VCaP (cell line): ENCODE data around the gene KCNH8.
A peak's percentile ranks its signal among the peaks of the same experiment; 100 is the strongest.

Experiments
- H3K27ac ChIP-seq: fragments of 450-650 bp; 2 replicates; pipeline ENCODE4 v1.5.1; 2017
- TF ChIP-seq, protein P1 (sequence below): fragments of 450-650 bp; conservative IDR thresholded peaks from 2 replicates; pipeline ENCODE4 v1.5.1; 2017; ENCODE audit warnings: mild to moderate bottlenecking, moderate library complexity

Gene KCNH8

DNA sequence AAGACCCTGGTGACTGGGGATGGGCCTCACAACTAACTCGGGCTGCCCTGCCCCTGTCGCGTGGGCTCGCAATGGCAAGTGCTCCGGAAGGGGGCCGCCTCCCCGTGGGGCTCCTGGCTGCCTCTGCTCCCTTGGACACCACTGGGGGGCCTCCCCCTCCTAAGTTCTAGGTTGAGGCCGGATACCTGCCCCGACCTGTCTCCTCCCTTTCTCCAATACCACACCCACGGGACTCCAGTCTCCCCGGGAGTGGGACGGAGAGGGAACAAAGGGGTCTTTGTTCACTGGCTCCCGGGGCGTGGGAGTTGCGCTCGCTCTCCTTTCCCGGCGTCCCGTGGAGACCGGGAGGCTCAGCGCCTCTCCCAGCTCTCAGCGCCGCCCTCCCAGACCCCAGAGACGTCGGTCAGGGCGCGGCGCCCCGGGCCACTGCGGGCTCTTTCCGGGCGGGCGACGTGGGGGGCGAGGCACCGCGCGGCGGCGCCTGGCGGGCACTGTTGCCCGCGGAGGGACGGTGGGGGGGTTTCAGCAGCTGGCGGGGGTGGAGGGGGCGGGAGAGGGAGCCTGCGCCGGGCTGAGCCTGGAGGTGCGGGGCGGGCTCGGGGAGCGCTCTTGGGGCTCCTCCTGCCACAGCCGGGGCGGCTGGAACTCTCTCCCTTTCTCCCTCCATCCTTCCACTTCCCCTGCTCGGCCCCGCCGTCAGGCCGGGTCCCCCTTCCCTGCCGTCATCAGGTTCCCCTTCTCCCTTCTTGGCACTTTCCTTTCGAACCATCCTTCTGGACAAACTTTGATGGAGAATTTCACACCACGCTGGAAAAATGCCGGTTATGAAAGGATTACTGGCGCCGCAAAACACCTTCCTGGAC is at the start of gene KCNH8:
Gene KCNH8 (plus strand): TSS at position 606 of the 863 bp plus-strand sequence. CDS start 210 bp downstream, at position 816.
- TF ChIP-seq, protein P1, sequence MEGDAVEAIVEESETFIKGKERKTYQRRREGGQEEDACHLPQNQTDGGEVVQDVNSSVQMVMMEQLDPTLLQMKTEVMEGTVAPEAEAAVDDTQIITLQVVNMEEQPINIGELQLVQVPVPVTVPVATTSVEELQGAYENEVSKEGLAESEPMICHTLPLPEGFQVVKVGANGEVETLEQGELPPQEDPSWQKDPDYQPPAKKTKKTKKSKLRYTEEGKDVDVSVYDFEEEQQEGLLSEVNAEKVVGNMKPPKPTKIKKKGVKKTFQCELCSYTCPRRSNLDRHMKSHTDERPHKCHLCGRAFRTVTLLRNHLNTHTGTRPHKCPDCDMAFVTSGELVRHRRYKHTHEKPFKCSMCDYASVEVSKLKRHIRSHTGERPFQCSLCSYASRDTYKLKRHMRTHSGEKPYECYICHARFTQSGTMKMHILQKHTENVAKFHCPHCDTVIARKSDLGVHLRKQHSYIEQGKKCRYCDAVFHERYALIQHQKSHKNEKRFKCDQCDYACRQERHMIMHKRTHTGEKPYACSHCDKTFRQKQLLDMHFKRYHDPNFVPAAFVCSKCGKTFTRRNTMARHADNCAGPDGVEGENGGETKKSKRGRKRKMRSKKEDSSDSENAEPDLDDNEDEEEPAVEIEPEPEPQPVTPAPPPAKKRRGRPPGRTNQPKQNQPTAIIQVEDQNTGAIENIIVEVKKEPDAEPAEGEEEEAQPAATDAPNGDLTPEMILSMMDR = peak; percentile 38
- peak within 1 kb of the TSS; percentile 97 for H3K27ac ChIP-seq

DNA sequence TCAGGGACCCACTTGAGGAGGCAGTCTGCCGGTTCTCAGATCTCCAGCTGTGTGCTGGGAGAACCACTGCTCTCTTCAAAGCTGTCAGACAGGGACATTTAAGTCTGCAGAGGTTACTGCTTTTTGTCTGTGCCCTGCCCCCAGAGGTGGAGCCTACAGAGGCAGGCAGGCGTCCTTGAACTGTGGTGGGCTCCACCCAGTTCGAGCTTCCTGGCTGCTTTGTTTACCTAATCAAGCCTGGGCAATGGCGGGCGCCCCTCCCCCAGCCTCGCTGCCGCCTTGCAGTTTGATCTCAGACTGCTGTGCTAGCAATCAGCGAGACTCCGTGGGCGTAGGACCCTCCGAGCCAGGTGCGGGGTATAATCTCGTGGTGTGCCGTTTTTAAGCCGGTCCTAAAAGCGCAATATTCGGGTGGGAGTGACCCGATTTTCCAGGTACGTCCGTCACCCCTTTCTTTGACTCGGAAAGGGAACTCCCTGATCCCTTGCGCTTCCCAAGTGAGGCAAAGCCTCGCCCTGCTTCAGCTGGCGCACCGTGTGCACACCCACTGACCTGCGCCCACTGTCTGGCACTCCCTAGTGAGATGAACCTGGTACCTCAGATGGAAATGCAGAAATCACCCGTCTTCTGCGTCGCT is 45.5 kb upstream of the KCNH8 start:
- H3K27ac ChIP-seq = peak overlapping the region; percentile 31; the same call in 1 of the 2 replicates

DNA sequence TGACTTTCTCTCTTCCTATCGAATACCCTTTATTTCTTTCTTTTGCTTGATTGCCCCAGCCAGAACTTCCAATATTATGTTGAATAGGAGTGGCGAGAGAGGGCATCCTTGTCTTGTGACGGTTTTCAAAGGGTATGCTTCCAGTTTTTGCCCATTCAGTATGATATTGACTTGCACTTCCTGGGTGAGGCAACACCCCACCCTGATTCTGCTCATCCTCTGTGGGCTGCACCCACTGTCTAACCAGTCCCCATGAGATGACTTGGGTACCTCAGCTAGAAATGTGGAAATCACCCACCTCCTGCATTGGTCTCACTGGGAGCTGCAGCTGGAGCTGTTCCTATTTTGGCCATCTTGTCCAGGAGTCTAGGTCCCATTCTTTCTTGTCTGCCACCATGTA is 44.8 kb upstream of the KCNH8 start:
- no peak overlapping the region for H3K27ac ChIP-seq
- TF ChIP-seq, protein P1 = no peak

DNA sequence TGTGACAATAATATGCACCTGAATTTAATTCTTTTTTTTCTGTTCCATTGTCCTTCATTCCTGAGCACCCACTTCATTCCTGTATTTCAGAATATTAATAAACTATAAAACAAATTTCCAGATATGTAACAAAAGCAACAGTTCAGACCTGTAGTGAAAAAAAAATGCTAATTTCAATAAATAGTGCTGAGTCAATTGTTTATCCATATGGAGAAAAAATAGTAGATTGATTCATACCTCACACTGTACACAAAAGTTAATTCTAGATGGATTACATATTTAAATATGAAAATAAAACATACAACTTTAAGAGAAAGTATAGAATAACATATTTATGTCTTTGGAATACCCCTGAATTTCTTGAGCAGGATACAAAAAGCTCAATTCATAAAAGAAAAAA is 43.9 kb upstream of the KCNH8 start:
- H3K27ac ChIP-seq = no peak overlapping the region
- TF ChIP-seq, protein P1 = no peak

DNA sequence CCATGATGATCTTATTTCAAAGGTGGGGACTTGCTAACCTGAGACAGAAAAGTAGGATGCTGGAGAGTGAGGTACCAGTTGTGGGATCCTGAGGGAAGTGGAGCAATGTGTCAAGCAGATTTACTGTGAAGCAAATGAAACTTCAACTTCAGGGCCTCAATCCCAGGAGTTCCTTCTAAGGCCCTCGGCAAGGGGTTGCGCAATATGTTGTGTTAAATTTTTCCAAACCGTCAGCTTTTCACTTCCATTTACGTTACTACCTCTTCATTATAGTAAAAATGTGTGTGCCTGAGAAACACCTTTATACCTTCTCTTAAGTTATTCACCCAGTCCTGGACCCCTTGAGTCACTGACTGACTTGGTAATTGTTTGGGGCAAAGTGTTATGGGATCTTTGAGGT is 42.5 kb upstream of the KCNH8 start:
- TF ChIP-seq, protein P1 = no peak
- H3K27ac ChIP-seq = no peak overlapping the region

DNA sequence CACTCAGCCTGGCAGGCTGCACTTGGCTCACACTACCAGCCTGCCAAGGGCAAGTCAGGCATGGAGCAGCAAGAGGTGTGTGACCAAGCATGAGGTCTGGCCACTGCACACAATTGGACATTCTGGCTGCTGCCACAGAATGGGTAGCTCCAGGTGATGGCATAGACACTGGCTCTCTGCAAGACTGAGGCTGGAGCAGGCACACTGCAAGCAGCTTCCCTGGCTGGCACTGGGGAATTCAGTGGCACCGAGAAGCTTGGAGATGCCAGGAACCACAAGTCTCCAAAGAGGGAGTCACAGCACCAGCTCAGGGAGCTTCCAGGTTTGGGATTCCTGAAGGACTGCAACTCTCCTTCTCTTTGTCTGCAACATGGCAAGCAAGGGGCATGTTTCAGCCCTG is 42.0 kb upstream of the KCNH8 start:
- TF ChIP-seq, protein P1 = no peak
- no peak overlapping the region for H3K27ac ChIP-seq

DNA sequence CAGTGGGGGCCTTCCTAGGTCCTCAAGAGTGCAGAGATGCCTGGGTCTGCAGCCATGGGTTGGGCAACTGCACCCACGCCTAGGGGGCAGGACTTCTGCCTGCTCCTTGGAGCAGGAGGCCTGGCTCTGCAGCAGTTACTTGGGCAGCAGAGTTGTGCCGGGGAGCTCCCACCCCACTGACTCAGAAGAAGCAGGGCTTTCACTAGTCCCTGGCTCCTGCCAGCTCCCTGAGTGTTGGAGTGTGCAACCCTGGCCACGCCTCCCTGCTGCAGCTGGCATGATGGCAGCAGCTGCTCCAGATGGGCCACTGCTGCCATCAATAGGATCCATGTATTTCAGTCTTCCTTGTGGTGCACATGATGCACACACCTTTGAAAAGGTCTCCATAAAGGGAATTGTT is 40.6 kb upstream of the KCNH8 start:
- TF ChIP-seq, protein P1 = no peak
- no peak overlapping the region for H3K27ac ChIP-seq

DNA sequence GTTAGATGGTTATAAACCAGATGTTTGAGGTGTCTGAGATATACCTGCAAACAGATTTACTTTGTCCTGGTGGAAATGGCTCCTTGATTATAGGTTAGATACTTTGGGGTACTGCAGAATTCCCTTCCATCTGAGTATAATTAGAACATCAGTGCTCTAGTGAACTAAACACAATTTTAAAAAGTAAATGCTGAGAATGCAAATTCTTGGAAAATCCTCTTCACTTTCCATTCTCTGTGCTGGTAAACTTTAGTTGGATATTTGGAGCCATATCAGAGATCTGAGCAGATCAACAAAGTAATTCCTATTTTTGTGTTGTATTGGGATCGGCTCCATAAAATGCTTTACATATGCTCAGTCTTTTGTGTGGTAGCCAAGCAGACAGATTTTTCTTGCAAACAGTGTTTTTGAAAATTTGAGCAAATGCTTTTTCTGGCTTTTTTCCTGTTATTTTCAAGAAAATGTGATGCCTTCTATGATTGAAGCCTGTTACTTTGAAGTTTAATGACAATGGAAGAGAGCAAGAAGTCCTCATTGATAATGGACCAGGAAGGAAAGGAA is 37.9 kb upstream of the KCNH8 start:
- no peak overlapping the region for H3K27ac ChIP-seq
- TF ChIP-seq, protein P1 = no peak
